Measurements from ENCODE around the gene PDGFB.

Gene PDGFB

GRCh38 chr22:39176143-39176713, 68.6 kb downstream of the PDGFB start:
- DNase-seq (ENCODE audit: insufficient read length, low spot score) (peak; percentile 74), FAIRE-seq (no peak)
- no peak for TF ChIP-seq POLR2A (IDR thresholded peaks at IDR 0.05; ENCODE audit: low read depth, low read length)

- FAIRE-seq (no peak), DNase-seq (ENCODE audit: insufficient read length, low spot score) (no peak)
- no peak for TF ChIP-seq POLR2A (IDR thresholded peaks at IDR 0.05; ENCODE audit: low read depth, low read length)
Measured at GRCh38 chr22:39175353-39176142, 69.2 kb downstream of the PDGFB start.

GRCh38 chr22:39174498-39175352, 70.1 kb downstream of the PDGFB start:
- no peak for FAIRE-seq
- no peak for TF ChIP-seq POLR2A (IDR thresholded peaks at IDR 0.05; ENCODE audit: low read depth, low read length)
- peak; percentile 73 for DNase-seq (ENCODE audit: insufficient read length, low spot score)

GRCh38 chr22:39173787-39174497, 70.8 kb downstream of the PDGFB start:
- TF ChIP-seq POLR2A (IDR thresholded peaks at IDR 0.05; ENCODE audit: low read depth, low read length) = no peak
- no peak for DNase-seq (ENCODE audit: insufficient read length, low spot score)
- no peak for FAIRE-seq
